Peyer's patch (tissue), 4 donors: ENCODE data around the gene CTSH. TPM values are rescaled to one million over a fixed set of nuclear protein-coding genes. Genes with fewer than 3 reads are reported as not detected.

Experiments
- DNase-seq, 3 donors: peaks; one replicate each; pipeline ENCODE4 v3.0.0-alpha.2; 2017 to 2019
- H3K27ac ChIP-seq, 4 donors: fragments of 200-600 bp; sonication (generic); one replicate each; pipeline ENCODE4 v1.5.1; 2016 to 2019
- H3K27me3 ChIP-seq, 2 donors: fragments of 200-600 bp; sonication (generic); one replicate each; pipeline ENCODE4 v1.5.1; 2019
- H3K36me3 ChIP-seq, 3 donors: fragments of 200-600 bp; sonication (generic); one replicate each; pipeline ENCODE4 v1.5.1; 2016 to 2019
- H3K4me1 ChIP-seq, 4 donors: fragments of 200-600 bp; sonication (generic); one replicate each; pipeline ENCODE4 v1.5.1; 2016 to 2019
- H3K4me3 ChIP-seq, 4 donors: fragments of 200-600 bp; sonication (generic); 1 replicate in 3 of 4; 2 replicates in 1 of 4; pipeline ENCODE4 v1.5.1; 2016 to 2019; ENCODE audit warnings: mild to moderate bottlenecking in 1 of 4
- H3K9me3 ChIP-seq, 4 donors: fragments of 200-600 bp; sonication (generic); one replicate each; pipeline ENCODE4 v1.5.1; 2016 to 2019; ENCODE audit warnings: mild to moderate bottlenecking in 1 of 4
- POLR2A ChIP-seq, 2 donors: fragments of 450-650 bp; IDR thresholded peaks; one replicate each; pipeline ENCODE4 v1.5.1; 2017; ENCODE audit warnings: antibody characterized with exemption in 2 of 2, mild to moderate bottlenecking in 2 of 2, moderate library complexity in 2 of 2
- total RNA-seq, 4 donors: library from RNA; depleted of rRNA; stranded (reverse); fragments of >200 nt; gene quantifications; one replicate each; pipeline ENCODE4 v1.1.0, GENCODE V29; 2016
- TF ChIP-seq, protein P1 (sequence below), 6 experiments: fragments of 450-650 bp in 4 of 6; fragments of 200-600 bp in 2 of 6; sonication (generic) in 1 of 6; IDR thresholded peaks; one replicate each; pipeline ENCODE4 v1.5.1; 2017 to 2019; ENCODE audit warnings: antibody characterized with exemption in 6 of 6, mild to moderate bottlenecking in 3 of 6, moderate library complexity in 1 of 6

CTSH gene
- total RNA-seq, 4 donors from 2014 or later: 99.9 to 198 (median 161) TPM

DNA sequence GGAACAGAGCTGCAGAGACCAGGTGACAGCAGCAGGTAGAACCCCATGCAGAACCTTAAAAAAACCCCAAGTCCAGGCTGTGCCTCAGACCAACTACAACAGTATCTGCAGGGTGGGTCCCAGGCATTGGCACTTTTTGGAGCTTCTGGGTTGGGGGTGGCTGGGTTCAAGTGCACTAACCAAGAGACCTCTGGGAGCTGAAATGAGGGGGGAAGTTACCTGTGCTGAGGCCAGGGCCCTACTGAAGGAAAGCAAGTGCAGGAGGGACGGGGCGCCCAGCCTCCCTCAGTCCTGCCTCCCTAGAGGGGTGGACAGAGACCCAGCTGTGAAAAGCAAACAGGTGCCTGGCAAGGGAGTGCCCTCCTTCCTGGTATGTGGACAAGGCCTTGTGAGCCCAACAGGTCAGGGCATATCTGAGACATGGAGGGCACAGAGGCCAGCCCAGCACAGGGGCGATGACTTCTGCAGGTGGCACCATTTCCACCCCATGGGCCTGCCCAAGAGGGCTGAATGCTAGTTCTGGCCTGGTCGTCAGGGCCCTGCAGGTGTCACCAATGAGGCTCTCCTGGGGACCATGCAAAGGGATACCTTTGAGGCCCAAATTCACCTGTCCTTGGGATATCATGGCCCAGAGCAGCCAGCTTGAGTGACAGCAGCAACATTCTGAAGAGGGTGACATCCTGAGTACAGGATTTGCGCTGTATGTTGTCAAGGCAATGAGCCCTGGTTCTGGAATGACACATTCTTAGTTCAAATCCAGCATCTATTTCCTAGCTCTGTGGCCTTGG is 18.7 kb downstream of the CTSH start:
- Histone ChIP-seq H3K27ac (peak overlapping the region in 1 of 4 donors; percentile 2), H3K27me3 (no peaks in the 10 kb centered on the region), H3K4me1 (no peaks in the 10 kb centered on the region), H3K9me3 (no peaks in the 10 kb centered on the region), H3K4me3 (no peak overlapping the region), H3K36me3 (peaks cover 0 to 63% (median 0%) of the 10 kb centered on the region in 3 donors)
- no peak for DNase-seq
- TF ChIP-seq, protein P1, sequence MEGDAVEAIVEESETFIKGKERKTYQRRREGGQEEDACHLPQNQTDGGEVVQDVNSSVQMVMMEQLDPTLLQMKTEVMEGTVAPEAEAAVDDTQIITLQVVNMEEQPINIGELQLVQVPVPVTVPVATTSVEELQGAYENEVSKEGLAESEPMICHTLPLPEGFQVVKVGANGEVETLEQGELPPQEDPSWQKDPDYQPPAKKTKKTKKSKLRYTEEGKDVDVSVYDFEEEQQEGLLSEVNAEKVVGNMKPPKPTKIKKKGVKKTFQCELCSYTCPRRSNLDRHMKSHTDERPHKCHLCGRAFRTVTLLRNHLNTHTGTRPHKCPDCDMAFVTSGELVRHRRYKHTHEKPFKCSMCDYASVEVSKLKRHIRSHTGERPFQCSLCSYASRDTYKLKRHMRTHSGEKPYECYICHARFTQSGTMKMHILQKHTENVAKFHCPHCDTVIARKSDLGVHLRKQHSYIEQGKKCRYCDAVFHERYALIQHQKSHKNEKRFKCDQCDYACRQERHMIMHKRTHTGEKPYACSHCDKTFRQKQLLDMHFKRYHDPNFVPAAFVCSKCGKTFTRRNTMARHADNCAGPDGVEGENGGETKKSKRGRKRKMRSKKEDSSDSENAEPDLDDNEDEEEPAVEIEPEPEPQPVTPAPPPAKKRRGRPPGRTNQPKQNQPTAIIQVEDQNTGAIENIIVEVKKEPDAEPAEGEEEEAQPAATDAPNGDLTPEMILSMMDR (IDR thresholded peaks at IDR 0.05): no peak
- no peak for TF ChIP-seq POLR2A (IDR thresholded peaks at IDR 0.05)

DNA sequence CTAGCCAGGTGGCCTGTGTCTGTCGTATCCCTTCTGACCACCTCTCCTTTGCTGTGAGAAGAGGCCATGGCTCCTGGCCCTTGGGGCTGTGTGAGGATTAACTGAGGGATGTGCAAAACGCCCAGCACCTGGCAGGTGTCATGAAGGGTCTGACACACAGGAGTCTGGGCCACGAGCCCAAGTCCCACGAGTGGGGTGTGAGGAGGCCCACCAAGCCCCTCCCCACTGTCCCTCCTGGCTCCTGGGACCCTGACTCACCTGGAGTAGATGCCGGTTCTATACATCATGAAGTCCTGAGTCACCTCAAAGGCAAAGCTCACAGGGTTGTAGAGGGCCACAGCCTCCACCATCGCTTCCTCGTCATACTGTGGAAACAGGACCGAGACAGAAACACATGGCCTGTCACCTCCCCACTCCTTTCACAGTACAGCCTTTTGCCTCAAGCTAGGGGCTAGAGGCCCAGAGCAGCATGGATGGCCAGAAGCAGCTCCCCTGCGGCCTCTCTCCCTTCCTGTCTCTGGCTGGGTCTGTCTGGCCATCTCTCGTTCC is 19.7 kb downstream of the CTSH start:
- Histone ChIP-seq H3K4me3 (no peak overlapping the region), H3K27me3 (no peaks in the 10 kb centered on the region), H3K27ac (no peak overlapping the region), H3K36me3 (peaks cover 0 to 69% (median 0%) of the 10 kb centered on the region in 3 donors), H3K4me1 (no peaks in the 10 kb centered on the region), H3K9me3 (no peaks in the 10 kb centered on the region)
- TF ChIP-seq, protein P1 (IDR thresholded peaks at IDR 0.05): no peak
- DNase-seq: no peak

DNA sequence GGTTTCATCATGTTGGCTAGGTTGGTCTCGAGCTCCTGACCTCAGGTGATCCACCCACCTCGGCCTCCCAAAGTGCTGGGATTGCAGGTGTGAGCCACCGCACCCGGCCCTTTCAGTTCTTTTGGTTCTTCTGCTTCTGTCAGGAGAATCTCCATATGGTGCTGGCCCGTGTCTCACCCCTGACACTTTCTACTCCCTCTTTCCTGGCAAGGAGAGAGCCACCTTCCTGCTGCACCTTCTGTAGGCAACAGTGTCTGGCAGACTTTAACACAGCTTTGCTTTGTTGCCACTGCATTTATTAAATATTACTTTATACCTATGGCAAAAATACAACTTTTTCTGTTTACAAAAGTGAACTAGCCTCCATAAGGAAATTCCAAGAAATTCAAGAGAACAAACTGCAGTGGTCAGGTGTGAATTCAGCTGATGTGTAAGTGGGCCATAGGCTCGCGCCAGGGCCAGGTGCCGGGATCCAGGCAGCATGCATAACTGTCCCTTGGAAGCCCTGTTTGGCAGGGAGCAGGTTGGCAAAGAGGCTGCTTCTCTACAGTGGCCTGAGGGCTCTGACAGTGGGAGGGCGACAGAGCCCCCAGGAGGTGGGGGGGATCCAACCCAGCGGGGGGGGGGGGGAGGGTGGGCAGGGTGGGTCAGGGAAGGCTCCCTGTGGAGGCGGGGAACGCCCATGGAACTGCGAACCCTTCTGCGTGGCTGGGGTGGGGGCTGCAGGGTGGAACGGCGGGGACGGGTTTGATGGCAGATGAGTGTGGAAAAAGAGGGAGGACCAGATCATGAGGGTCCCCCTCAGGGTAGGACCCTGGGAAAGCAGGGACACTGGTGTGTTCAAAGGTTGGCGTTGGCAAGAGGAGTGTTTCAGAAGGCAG is 21.1 kb downstream of the CTSH start:
- no peaks in the 10 kb centered on the region for H3K4me1 ChIP-seq
- TF ChIP-seq POLR2A (IDR thresholded peaks at IDR 0.05): no peak
- TF ChIP-seq, protein P1 (IDR thresholded peaks at IDR 0.05): no peak
- DNase-seq: peak in 1 of 3 donors; percentile 32
- peaks cover 0 to 78% (median 0%) of the 10 kb centered on the region in 3 donors for H3K36me3 ChIP-seq
- no peaks in the 10 kb centered on the region for H3K27me3 ChIP-seq
- H3K27ac ChIP-seq: no peak overlapping the region
- H3K4me3 ChIP-seq: no peak overlapping the region
- no peaks in the 10 kb centered on the region for H3K9me3 ChIP-seq

DNA sequence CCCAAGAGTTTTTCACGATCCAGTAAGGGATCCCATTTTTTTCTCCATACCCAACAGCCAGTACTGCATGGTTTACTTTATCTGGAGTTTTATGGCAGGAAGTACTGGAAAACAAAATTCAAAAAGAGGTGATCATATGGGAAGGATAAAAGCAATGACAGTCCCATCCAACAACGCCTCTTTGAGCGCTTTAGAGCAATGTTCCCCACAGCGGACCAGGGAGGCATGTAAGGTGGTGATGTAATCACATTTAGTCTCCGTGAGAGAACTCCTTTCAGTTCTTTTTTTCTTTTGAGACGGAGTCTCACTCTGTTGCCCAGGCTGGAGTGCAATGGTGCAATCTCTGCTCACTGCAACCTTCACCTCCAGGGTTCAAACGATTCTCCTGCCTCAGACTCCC is 21.8 kb downstream of the CTSH start:
- peaks cover 0 to 84% (median 0%) of the 10 kb centered on the region in 3 donors for H3K36me3 ChIP-seq

DNA sequence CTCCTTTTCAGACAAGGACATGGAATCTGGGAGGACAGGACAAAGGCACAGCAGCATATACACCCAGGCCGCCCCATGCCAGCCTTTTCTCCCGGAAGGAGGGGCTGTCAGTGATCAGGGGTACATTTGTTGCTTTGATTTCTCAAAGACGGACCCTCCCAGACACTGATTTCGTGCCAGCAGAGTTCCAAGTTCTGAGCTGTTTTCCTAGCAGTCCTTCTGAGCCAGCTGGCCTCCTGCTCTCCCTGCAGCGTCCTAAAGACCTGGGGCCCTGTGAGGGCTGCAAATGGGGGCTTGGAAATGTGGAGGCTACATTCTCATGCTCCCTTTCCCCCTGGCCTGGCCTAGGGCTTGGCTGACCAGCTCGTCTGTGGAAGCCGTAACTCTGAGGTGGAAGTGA is 22.3 kb downstream of the CTSH start:
- DNase-seq: no peak
- Histone ChIP-seq H3K4me1 (no peaks in the 10 kb centered on the region), H3K27ac (no peak overlapping the region), H3K36me3 (peaks cover 0 to 83% (median 0%) of the 10 kb centered on the region in 3 donors), H3K27me3 (no peaks in the 10 kb centered on the region), H3K9me3 (no peaks in the 10 kb centered on the region), H3K4me3 (no peak overlapping the region)
- TF ChIP-seq, protein P1 (IDR thresholded peaks at IDR 0.05): no peak
- no peak for TF ChIP-seq POLR2A (IDR thresholded peaks at IDR 0.05)

More for the DNA sequence above, 21.8 kb downstream of the CTSH start:
- Histone ChIP-seq H3K27me3 (no peaks in the 10 kb centered on the region), H3K9me3 (no peaks in the 10 kb centered on the region), H3K4me3 (no peak overlapping the region), H3K4me1 (no peaks in the 10 kb centered on the region), H3K27ac (no peak overlapping the region)
- DNase-seq: no peak
- TF ChIP-seq, protein P1 (IDR thresholded peaks at IDR 0.05): no peak
- no peak for TF ChIP-seq POLR2A (IDR thresholded peaks at IDR 0.05)
